ENCODE results near the gene MCM9. TPM values are rescaled to one million over a fixed set of nuclear protein-coding genes. Genes with fewer than 3 reads are reported as not detected.

MCM9 gene
- total and polyA plus RNA-seq, 3 donors from 2014 or later: 14.0 to 25.1 (median 19.2) TPM

DNA sequence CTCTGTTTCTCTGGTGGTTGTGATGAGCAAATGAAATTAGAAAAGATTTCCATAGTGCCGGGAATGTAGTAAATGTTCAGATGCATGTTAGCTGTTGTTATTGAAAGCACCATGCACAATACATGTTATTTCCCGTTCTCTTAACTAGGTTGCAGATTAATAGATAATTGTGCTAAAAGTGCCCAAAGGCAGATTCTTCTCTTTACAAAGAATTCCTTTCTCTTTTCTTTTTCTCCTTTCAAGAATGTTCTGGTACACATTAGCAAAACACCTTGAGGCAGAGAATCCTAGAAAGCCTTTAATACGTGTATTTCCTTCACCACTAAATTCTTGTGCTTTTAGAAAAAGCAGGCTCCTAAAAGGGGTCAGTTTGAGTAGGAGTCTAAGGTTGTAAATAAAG lies 162.1 kb downstream of the MCM9 start:
- Histone ChIP-seq H3K27me3 (no peaks in the 10 kb centered on the region), H3K4me3 (no peak overlapping the region), H3K4me1 (peaks cover 9% of the 10 kb centered on the region), H3K36me3 (ENCODE audit: low read depth, missing control alignments) (no peaks in the 10 kb centered on the region), H3K27ac (no peak overlapping the region), H3K9me3 (no peaks in the 10 kb centered on the region)
- TF ChIP-seq, protein P1, sequence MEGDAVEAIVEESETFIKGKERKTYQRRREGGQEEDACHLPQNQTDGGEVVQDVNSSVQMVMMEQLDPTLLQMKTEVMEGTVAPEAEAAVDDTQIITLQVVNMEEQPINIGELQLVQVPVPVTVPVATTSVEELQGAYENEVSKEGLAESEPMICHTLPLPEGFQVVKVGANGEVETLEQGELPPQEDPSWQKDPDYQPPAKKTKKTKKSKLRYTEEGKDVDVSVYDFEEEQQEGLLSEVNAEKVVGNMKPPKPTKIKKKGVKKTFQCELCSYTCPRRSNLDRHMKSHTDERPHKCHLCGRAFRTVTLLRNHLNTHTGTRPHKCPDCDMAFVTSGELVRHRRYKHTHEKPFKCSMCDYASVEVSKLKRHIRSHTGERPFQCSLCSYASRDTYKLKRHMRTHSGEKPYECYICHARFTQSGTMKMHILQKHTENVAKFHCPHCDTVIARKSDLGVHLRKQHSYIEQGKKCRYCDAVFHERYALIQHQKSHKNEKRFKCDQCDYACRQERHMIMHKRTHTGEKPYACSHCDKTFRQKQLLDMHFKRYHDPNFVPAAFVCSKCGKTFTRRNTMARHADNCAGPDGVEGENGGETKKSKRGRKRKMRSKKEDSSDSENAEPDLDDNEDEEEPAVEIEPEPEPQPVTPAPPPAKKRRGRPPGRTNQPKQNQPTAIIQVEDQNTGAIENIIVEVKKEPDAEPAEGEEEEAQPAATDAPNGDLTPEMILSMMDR (IDR thresholded peaks at IDR 0.05): no peak
- TF ChIP-seq POLR2A (IDR thresholded peaks at IDR 0.05): no peak
- DNase-seq: no peak
- WGBS, 2 donors: 80 to 87% methylated on average over 3 of the region's 3 CpGs
- intact Hi-C loops (cut with DNase I; ENCODE audit: low total_unique reads): no loop called here

DNA sequence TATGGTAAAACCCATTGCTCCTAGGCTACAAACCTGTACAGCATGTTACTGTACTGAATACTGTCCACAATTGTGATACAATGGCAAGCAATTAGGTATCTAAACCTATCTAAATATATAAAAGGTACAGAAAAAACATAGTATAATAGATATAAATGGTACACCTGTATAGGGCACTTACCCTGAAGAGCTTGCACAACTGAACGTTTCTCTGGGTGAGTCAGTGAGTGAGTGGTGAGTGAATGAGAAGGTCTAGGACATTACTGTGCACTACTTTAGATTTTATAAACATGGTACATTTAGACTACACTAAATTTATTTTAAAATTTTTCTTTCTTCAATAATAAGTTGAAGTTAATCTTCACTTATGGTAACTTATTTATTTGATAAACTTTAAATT lies 163.7 kb downstream of the MCM9 start:
- Histone ChIP-seq H3K36me3 (ENCODE audit: low read depth, missing control alignments) (no peaks in the 10 kb centered on the region), H3K27me3 (no peaks in the 10 kb centered on the region), H3K4me3 (no peak overlapping the region), H3K4me1 (no peaks in the 10 kb centered on the region), H3K27ac (no peak overlapping the region), H3K9me3 (no peaks in the 10 kb centered on the region)
- no peak for DNase-seq
- intact Hi-C loops (cut with DNase I; ENCODE audit: low total_unique reads): no loop called here
- 82 to 85% methylated on average over 1 of the region's 1 CpG for WGBS, 2 donors
- TF ChIP-seq POLR2A (IDR thresholded peaks at IDR 0.05): no peak
- TF ChIP-seq, protein P1 (IDR thresholded peaks at IDR 0.05): no peak

DNA sequence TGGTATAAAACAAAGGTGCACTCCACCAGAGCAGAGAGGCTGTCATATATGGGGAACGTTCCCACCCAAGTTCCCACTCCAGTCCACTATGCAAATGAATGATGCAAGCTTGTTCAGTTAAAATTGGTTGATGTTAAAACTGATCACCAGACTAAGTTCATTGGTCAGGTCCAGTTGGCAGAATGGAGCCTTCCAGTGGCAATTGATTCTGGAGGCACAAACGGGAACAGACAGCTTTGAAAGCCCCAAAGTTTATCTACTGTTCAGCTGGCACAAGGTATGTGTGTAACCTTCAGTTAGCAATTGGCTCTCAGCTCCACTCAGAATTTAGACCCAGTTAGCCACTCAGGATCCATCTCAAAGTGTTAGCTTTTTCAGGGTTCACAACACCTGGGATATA lies 164.1 kb downstream of the MCM9 start:
- Histone ChIP-seq H3K36me3 (ENCODE audit: low read depth, missing control alignments) (no peaks in the 10 kb centered on the region), H3K4me1 (no peaks in the 10 kb centered on the region), H3K4me3 (no peak overlapping the region), H3K27me3 (no peaks in the 10 kb centered on the region), H3K27ac (no peak overlapping the region), H3K9me3 (no peaks in the 10 kb centered on the region)
- no peak for TF ChIP-seq POLR2A (IDR thresholded peaks at IDR 0.05)
- TF ChIP-seq, protein P1 (IDR thresholded peaks at IDR 0.05): no peak
- intact Hi-C loops (cut with DNase I; ENCODE audit: low total_unique reads): no loop called here
- 78 to 89% methylated on average over 2 of the region's 2 CpGs for WGBS, 2 donors
- DNase-seq: no peak

DNA sequence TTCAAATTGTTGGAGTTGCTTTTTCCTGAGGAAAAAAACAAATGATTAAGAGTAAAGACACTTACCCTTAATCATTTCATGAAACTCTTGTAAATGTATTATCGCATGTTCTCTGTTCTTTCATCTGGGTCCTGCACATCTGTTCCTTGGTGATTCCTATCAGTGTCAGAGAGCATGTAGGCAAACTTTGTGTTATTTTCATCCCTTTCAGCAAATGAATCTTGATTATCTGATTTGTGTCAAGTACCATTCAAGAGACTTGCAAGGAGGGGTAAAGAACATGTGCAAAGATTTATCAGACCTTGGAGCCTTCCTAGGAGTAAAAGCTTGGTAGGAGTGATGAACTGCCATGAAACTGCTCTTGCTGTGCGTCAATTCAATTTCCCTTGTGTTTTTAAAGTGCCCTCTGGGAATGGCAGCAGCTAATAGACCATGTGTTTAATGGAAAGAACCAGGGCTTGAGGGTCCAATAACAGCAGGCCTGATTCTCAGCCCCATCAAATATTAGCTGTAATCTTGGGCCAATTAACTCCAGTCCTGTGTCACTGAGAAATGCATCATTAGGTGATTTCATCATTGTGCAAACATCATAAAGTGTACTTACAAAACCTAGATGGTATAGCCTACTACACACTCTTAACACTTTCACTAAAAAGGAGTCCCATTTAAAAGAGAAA lies 164.7 kb downstream of the MCM9 start:
- no peak for DNase-seq
- 85 to 94% methylated on average over 2 of the region's 2 CpGs for WGBS, 2 donors
- no peaks in the 10 kb centered on the region for H3K9me3 ChIP-seq
- no peaks in the 10 kb centered on the region for H3K36me3 ChIP-seq (ENCODE audit: low read depth, missing control alignments)
- intact Hi-C loops (cut with DNase I; ENCODE audit: low total_unique reads): no loop called here
- H3K27ac ChIP-seq: no peak overlapping the region
- H3K4me3 ChIP-seq: no peak overlapping the region
- no peaks in the 10 kb centered on the region for H3K27me3 ChIP-seq
- TF ChIP-seq POLR2A (IDR thresholded peaks at IDR 0.05): no peak
- TF ChIP-seq, protein P1 (IDR thresholded peaks at IDR 0.05): no peak
- no peaks in the 10 kb centered on the region for H3K4me1 ChIP-seq

DNA sequence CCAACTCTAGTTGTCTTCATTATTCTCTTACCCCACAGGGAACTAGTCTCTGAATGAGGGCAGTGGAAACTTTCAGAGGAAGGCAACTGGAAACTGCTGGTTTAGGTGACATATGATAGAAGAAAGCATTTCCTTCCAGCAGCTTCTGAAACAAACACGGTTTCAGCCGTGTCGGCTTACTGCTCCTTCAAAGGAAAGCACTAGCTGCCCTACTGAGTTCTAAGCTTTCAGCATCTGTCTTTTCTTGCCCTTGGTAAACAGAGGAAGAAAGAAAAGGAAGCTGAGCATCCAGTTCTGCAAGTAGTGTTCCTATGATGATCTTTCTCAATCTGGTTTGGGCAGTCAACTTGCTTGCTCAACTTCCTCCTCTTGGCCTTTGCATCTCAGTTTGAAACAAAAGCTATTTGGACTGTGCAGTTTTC lies 166.0 kb downstream of the MCM9 start:
- no peak for DNase-seq
- intact Hi-C loops (cut with DNase I; ENCODE audit: low total_unique reads): no loop called here
- no peaks in the 10 kb centered on the region for H3K36me3 ChIP-seq (ENCODE audit: low read depth, missing control alignments)
- 67 to 82% methylated on average over 3 of the region's 3 CpGs for WGBS, 2 donors
- no peaks in the 10 kb centered on the region for H3K9me3 ChIP-seq
- no peaks in the 10 kb centered on the region for H3K27me3 ChIP-seq
- no peaks in the 10 kb centered on the region for H3K4me1 ChIP-seq
- TF ChIP-seq, protein P1 (IDR thresholded peaks at IDR 0.05): no peak
- TF ChIP-seq POLR2A (IDR thresholded peaks at IDR 0.05): no peak
- H3K4me3 ChIP-seq: no peak overlapping the region
- no peak overlapping the region for H3K27ac ChIP-seq
